Measurements from ENCODE around the gene IGLL1. TPM values are rescaled to one million over a fixed set of nuclear protein-coding genes. Genes with fewer than 3 reads are reported as not detected.

The IGLL1 gene
- total RNA-seq, 1 donor from 2014 or later: not detected

GRCh38 chr22:23533771-23534191 lies 46.3 kb downstream of the IGLL1 start:
- H2AFZ ChIP-seq (ENCODE audit: low read depth, low read length): no peak overlapping the region
- no peaks in the 10 kb centered on the region for H3K27me3 ChIP-seq (ENCODE audit: insufficient read depth, low read length)
- H3K36me3 ChIP-seq (ENCODE audit: insufficient read depth, low read length): no peaks in the 10 kb centered on the region
- no peaks in the 10 kb centered on the region for H3K9me3 ChIP-seq (ENCODE audit: insufficient read depth, low read depth, low read length)
- H3K27ac ChIP-seq (ENCODE audit: low read depth, low read length): no peak overlapping the region
- H3K4me1 ChIP-seq (ENCODE audit: insufficient read depth, low read length): no peaks in the 10 kb centered on the region
- Mint-ChIP-seq H3K9me3 (ENCODE audit: unreplicated experiment) (no peaks in the 10 kb centered on the region), H3K27ac (ENCODE audit: unreplicated experiment) (no peak overlapping the region), H3K36me3 (ENCODE audit: low read depth, unreplicated experiment) (no peaks in the 10 kb centered on the region), H3K4me3 (ENCODE audit: unreplicated experiment) (no peak overlapping the region), H3K27me3 (ENCODE audit: low read depth, unreplicated experiment) (peaks cover 44% of the 10 kb centered on the region), H3K4me1 (ENCODE audit: low read depth, unreplicated experiment) (peaks cover 7% of the 10 kb centered on the region)
- no peaks in the 10 kb centered on the region for H3K79me2 ChIP-seq (ENCODE audit: insufficient read depth, low read length)
- TF ChIP-seq CTCF (IDR thresholded peaks at IDR 0.05; ENCODE audit: insufficient read depth, low read depth, low read length) (no peak), EZH2 (IDR thresholded peaks at IDR 0.05; ENCODE audit: insufficient read depth, low read length) (no peak)
- FAIRE-seq (no peak), DNase-seq (ENCODE audit: low read depth) (no peak)
- no peak overlapping the region for H3K4me3 ChIP-seq (ENCODE audit: insufficient read depth, low read depth, low read length)
- no peak overlapping the region for H3K9ac ChIP-seq (ENCODE audit: low read length)
- H3K4me2 ChIP-seq (ENCODE audit: low read length): no peak overlapping the region
- H4K20me1 ChIP-seq (ENCODE audit: insufficient read depth, low read length): no peaks in the 10 kb centered on the region

- H3K9me3 Mint-ChIP-seq (ENCODE audit: unreplicated experiment): no peaks in the 10 kb centered on the region
- FAIRE-seq (no peak), DNase-seq (ENCODE audit: low read depth) (no peak)
- H3K9me3 ChIP-seq (ENCODE audit: insufficient read depth, low read depth, low read length): no peaks in the 10 kb centered on the region
- peak; percentile 41 for TF ChIP-seq CTCF (IDR thresholded peaks at IDR 0.05; ENCODE audit: insufficient read depth, low read depth, low read length)
- no peak for TF ChIP-seq EZH2 (IDR thresholded peaks at IDR 0.05; ENCODE audit: insufficient read depth, low read length)
- H3K4me1 Mint-ChIP-seq (ENCODE audit: low read depth, unreplicated experiment): peaks cover 5% of the 10 kb centered on the region
- H3K4me2 ChIP-seq (ENCODE audit: low read length): no peak overlapping the region
- no peaks in the 10 kb centered on the region for H3K4me1 ChIP-seq (ENCODE audit: insufficient read depth, low read length)
- no peaks in the 10 kb centered on the region for H3K27me3 ChIP-seq (ENCODE audit: insufficient read depth, low read length)
- H3K4me3 ChIP-seq (ENCODE audit: insufficient read depth, low read depth, low read length): no peak overlapping the region
- H3K4me3 Mint-ChIP-seq (ENCODE audit: unreplicated experiment): no peak overlapping the region
- H2AFZ ChIP-seq (ENCODE audit: low read depth, low read length): peak overlapping the region; percentile 71
- H3K27me3 Mint-ChIP-seq (ENCODE audit: low read depth, unreplicated experiment): peaks cover 44% of the 10 kb centered on the region
- no peak overlapping the region for H3K9ac ChIP-seq (ENCODE audit: low read length)
- no peak overlapping the region for H3K27ac Mint-ChIP-seq (ENCODE audit: unreplicated experiment)
- H3K27ac ChIP-seq (ENCODE audit: low read depth, low read length): no peak overlapping the region
- H3K36me3 Mint-ChIP-seq (ENCODE audit: low read depth, unreplicated experiment): no peaks in the 10 kb centered on the region
- no peaks in the 10 kb centered on the region for H3K36me3 ChIP-seq (ENCODE audit: insufficient read depth, low read length)
- H4K20me1 ChIP-seq (ENCODE audit: insufficient read depth, low read length): no peaks in the 10 kb centered on the region
- no peaks in the 10 kb centered on the region for H3K79me2 ChIP-seq (ENCODE audit: insufficient read depth, low read length)
Observed at GRCh38 chr22:23533328-23533762, 46.7 kb downstream of the IGLL1 start.

- Histone ChIP-seq H3K9me3 (ENCODE audit: insufficient read depth, low read depth, low read length) (no peaks in the 10 kb centered on the region), H4K20me1 (ENCODE audit: insufficient read depth, low read length) (no peaks in the 10 kb centered on the region), H3K27me3 (ENCODE audit: insufficient read depth, low read length) (no peaks in the 10 kb centered on the region), H3K27ac (ENCODE audit: low read depth, low read length) (no peak overlapping the region), H2AFZ (ENCODE audit: low read depth, low read length) (no peak overlapping the region), H3K9ac (ENCODE audit: low read length) (no peak overlapping the region), H3K36me3 (ENCODE audit: insufficient read depth, low read length) (no peaks in the 10 kb centered on the region), H3K4me1 (ENCODE audit: insufficient read depth, low read length) (no peaks in the 10 kb centered on the region), H3K4me2 (ENCODE audit: low read length) (no peak overlapping the region), H3K79me2 (ENCODE audit: insufficient read depth, low read length) (no peaks in the 10 kb centered on the region), H3K4me3 (ENCODE audit: insufficient read depth, low read depth, low read length) (no peak overlapping the region)
- FAIRE-seq (no peak), DNase-seq (ENCODE audit: low read depth) (no peak)
- TF ChIP-seq CTCF (IDR thresholded peaks at IDR 0.05; ENCODE audit: insufficient read depth, low read depth, low read length) (no peak), EZH2 (IDR thresholded peaks at IDR 0.05; ENCODE audit: insufficient read depth, low read length) (no peak)
- Mint-ChIP-seq H3K27me3 (ENCODE audit: low read depth, unreplicated experiment) (peaks cover 45% of the 10 kb centered on the region), H3K27ac (ENCODE audit: unreplicated experiment) (peak overlapping the region; percentile 18), H3K9me3 (ENCODE audit: unreplicated experiment) (no peaks in the 10 kb centered on the region), H3K36me3 (ENCODE audit: low read depth, unreplicated experiment) (no peaks in the 10 kb centered on the region), H3K4me1 (ENCODE audit: low read depth, unreplicated experiment) (peaks cover under 1% of the 10 kb centered on the region), H3K4me3 (ENCODE audit: unreplicated experiment) (no peak overlapping the region)
Observed at GRCh38 chr22:23532731-23533130, 47.4 kb downstream of the IGLL1 start.
